Stimulated activated effector memory CD8-positive, alpha-beta T cell treated with anti-CD3 and anti-CD28 coated beads, Interleukin-12 subunit alpha, Interleukin-12 subunit beta, amount 100 ng/mL, for 72 hours (primary cell): ENCODE data around the gene PLPPR4.
A peak's percentile ranks its signal among the peaks of the same experiment; 100 is the strongest.

Experiments
- ATAC-seq: fragments of 150-1000 bp; cut with Tn5 transposase; 2 replicates; pipeline ENCODE4 v1.10.0; 2021
- DNase-seq, 2 donors: peaks; one replicate each; pipeline ENCODE4 v3.0.0; 2021 to 2022; ENCODE audit warnings: low spot score in 2 of 2
- H3K27ac Mint-ChIP-seq: one replicate; pipeline ENCODE4 v1.8.0; 2022; ENCODE audit warnings: mild to moderate bottlenecking, mixed read lengths
- H3K36me3 Mint-ChIP-seq: one replicate; pipeline ENCODE4 v1.8.0; 2022; ENCODE audit warnings: mild to moderate bottlenecking, mixed read lengths
- H3K4me1 Mint-ChIP-seq: one replicate; pipeline ENCODE4 v1.8.0; 2022; ENCODE audit warnings: mixed read lengths
- H3K4me3 Mint-ChIP-seq: one replicate; pipeline ENCODE4 v1.8.0; 2022; ENCODE audit warnings: mild to moderate bottlenecking, mixed read lengths
- H3K9me3 Mint-ChIP-seq: one replicate; pipeline ENCODE4 v1.8.0; 2022; ENCODE audit warnings: mixed read lengths

Gene PLPPR4

DNA sequence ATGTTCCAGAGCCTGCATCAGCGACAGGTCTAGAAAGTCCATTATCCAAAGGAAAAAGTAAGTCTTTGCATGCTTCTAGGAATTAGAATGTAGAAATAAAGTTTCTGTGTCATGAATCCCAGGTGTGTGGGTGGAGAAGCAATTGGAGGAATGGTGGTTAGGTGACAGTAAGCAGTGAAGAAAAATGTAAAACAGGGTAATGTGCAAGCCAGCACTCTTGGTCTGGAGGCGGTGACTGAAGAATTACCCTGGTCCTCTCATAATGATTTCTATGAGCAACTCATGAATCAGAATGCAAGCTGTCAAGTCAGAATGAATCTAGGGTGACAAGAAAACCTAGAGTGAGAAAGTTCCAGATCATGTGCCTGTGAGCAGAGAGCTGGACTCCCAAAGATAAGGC is 33.6 kb downstream of the PLPPR4 start:
- no peak for DNase-seq
- no peaks in the 10 kb centered on the region for H3K36me3 Mint-ChIP-seq
- no peak overlapping the region for H3K4me3 Mint-ChIP-seq
- ATAC-seq: peak; percentile 46
- H3K9me3 Mint-ChIP-seq: peaks cover 2% of the 10 kb centered on the region
- no peaks in the 10 kb centered on the region for H3K4me1 Mint-ChIP-seq
- no peak overlapping the region for H3K27ac Mint-ChIP-seq

DNA sequence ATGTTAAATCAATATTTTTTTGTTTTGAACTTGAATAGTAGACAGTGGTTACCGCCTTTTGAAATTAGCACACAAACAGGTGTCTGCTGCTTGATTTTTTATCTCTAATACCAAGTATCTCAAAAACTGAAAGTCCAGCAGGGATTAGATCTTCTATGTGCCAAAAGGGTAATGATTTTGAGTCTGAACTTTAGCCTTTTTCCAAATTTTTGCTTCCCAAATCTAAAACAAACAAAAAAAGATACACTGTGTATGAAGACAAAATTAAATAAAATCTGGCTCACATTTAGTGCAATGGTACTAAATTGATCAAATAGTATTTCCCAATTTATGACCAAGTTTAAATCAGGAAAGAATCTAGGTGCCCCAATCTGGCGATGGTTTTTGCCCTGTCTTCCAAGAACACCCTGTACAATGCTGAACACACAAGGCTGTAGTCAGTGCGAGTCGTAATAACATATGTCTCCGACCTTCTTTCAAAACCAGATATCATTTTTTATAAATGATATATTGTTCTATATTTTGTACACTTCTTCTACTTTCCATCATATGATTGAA is 40.5 kb downstream of the PLPPR4 start:
- H3K4me1 Mint-ChIP-seq: no peaks in the 10 kb centered on the region
- DNase-seq: no peak
- H3K9me3 Mint-ChIP-seq: peaks cover 4% of the 10 kb centered on the region
- no peak overlapping the region for H3K4me3 Mint-ChIP-seq
- H3K27ac Mint-ChIP-seq: no peak overlapping the region
- no peaks in the 10 kb centered on the region for H3K36me3 Mint-ChIP-seq
- no peak for ATAC-seq

GRCh38 chr1:99305626-99306025 is 41.3 kb downstream of the PLPPR4 start:
- DNase-seq (no peak), ATAC-seq (no peak)
- peaks cover 4% of the 10 kb centered on the region for H3K9me3 Mint-ChIP-seq
- no peaks in the 10 kb centered on the region for H3K4me1 Mint-ChIP-seq
- H3K27ac Mint-ChIP-seq: no peak overlapping the region
- no peaks in the 10 kb centered on the region for H3K36me3 Mint-ChIP-seq
- H3K4me3 Mint-ChIP-seq: no peak overlapping the region

- no peak overlapping the region for H3K4me3 Mint-ChIP-seq
- H3K36me3 Mint-ChIP-seq: no peaks in the 10 kb centered on the region
- ATAC-seq: no peak
- DNase-seq: no peak
- no peaks in the 10 kb centered on the region for H3K4me1 Mint-ChIP-seq
- peaks cover 4% of the 10 kb centered on the region for H3K9me3 Mint-ChIP-seq
- H3K27ac Mint-ChIP-seq: no peak overlapping the region
Measured at GRCh38 chr1:99306056-99306455, 41.8 kb downstream of the PLPPR4 start.

DNA sequence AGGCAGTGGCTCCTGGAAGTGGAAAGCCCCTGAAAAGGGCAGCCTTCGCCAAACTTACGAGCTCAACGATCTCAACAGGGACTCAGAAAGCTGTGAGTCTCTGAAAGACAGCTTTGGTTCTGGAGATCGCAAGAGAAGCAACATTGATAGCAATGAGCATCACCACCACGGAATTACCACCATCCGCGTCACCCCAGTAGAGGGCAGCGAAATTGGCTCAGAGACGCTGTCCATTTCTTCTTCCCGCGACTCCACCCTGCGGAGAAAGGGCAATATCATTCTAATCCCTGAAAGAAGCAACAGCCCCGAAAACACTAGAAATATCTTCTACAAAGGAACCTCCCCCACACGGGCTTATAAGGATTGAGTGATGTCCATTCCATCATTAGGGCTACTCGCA is 42.4 kb downstream of the PLPPR4 start:
- ATAC-seq: no peak

DNA sequence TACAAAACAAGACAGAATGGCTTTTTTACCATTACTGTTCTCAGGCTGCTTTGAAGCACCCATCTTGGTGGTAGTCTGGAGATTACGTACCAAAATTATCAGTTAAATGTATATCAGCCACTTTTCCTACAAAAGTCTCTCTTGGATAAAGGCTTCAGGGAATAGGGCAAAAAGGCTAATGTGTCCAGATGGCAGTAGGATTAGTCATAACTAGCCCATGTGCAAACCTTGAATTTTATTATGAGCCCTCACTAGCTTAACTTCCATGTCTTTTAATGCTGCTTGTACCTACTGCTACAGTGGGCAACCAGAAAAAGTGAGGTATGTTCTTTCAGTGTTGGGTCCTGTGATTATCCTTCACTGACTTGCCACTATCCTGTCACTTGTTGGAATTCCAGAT is 51.0 kb downstream of the PLPPR4 start:
- no peak for DNase-seq
- Mint-ChIP-seq H3K4me3 (no peak overlapping the region), H3K36me3 (no peaks in the 10 kb centered on the region), H3K27ac (no peak overlapping the region), H3K4me1 (no peaks in the 10 kb centered on the region), H3K9me3 (peaks cover 5% of the 10 kb centered on the region)
- ATAC-seq: no peak

More for the DNA sequence above, 42.4 kb downstream of the PLPPR4 start:
- Mint-ChIP-seq H3K4me1 (no peaks in the 10 kb centered on the region), H3K4me3 (no peak overlapping the region), H3K9me3 (peaks cover 4% of the 10 kb centered on the region), H3K27ac (no peak overlapping the region), H3K36me3 (no peaks in the 10 kb centered on the region)
- DNase-seq: no peak

DNA sequence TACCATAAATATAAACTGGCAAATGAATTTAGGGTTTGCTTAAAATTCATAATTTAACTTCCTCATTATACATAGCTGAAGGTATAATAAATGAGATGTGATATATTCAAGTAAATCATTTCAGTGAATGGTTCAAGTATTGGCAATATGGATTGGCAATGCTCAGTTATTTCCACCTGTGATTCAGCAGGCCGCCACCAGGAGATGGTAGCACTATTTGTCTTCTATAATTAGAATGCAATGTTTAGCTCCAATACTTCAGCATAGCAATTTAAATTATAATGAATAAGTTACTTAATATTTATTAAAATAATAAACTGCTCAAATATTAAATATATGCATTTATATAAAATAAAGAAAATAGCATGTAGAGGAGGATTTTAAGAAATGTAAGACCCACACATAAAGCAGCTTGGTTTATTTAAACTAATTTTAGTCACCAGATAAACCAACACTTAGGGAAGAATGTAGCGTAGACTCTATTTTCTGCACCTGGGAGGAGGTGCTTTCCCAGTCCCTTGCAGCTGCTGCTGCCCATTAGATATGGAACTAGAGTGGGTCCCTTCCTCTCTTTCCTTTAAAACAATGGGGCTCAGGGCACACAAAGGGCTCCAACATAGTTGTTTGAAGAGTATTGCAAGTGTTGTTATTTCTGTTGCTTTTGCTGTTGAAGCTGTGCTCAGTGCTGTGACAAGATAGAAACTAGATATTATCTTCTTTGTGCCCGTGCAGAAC is 62.1 kb downstream of the PLPPR4 start:
- no peak for ATAC-seq
- no peaks in the 10 kb centered on the region for H3K9me3 Mint-ChIP-seq
- no peaks in the 10 kb centered on the region for H3K4me1 Mint-ChIP-seq
- DNase-seq: no peak
- no peak overlapping the region for H3K4me3 Mint-ChIP-seq
- H3K36me3 Mint-ChIP-seq: no peaks in the 10 kb centered on the region
- no peak overlapping the region for H3K27ac Mint-ChIP-seq

GRCh38 chr1:99327357-99327756 is 63.1 kb downstream of the PLPPR4 start:
- no peaks in the 10 kb centered on the region for H3K4me1 Mint-ChIP-seq
- H3K9me3 Mint-ChIP-seq: no peaks in the 10 kb centered on the region
- no peak overlapping the region for H3K4me3 Mint-ChIP-seq
- no peak for ATAC-seq
- no peaks in the 10 kb centered on the region for H3K36me3 Mint-ChIP-seq
- no peak overlapping the region for H3K27ac Mint-ChIP-seq
- no peak for DNase-seq

DNA sequence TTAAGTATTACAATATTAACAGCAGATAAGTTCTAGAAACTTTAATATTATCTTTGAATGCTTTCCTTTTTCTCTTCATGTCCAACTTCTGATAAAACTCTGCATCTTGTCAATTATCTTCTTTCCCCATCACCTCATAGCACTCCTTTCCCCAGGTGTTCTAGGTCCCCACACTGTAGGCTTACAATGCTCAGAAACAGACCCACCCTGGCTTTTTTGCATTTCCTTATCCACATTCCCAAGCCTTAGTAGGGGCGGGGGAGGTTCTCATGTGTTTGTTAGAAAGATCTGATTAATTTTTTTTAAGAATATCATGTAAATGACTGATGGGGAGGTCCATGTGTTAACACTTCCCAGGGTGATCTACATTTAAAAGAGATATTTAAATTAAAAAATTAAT is 63.9 kb downstream of the PLPPR4 start:
- no peaks in the 10 kb centered on the region for H3K36me3 Mint-ChIP-seq
- ATAC-seq: no peak
- no peaks in the 10 kb centered on the region for H3K9me3 Mint-ChIP-seq
- H3K4me3 Mint-ChIP-seq: no peak overlapping the region
- H3K27ac Mint-ChIP-seq: no peak overlapping the region
- no peak for DNase-seq
- H3K4me1 Mint-ChIP-seq: no peaks in the 10 kb centered on the region

DNA sequence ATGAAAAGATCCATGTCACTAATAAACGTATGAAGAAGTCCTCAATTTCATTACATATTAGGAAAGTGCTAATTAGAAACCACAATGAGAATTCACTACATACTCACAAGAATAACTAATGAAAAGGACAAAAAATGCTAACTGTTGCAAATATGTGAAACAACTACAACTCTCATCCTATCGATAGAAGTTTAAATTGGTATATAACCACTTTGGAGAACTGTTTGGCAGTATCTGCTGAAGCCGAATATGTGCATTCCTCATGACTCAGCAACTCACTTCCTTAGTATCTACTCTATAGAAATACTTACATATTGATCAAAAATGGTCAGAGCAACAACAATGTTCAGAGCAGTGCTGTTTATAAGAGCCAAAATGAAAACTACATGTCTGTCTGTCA is 66.8 kb downstream of the PLPPR4 start:
- DNase-seq (no peak), ATAC-seq (no peak)
- Mint-ChIP-seq H3K36me3 (no peaks in the 10 kb centered on the region), H3K27ac (no peak overlapping the region), H3K9me3 (no peaks in the 10 kb centered on the region), H3K4me3 (no peak overlapping the region), H3K4me1 (no peaks in the 10 kb centered on the region)

GRCh38 chr1:99331636-99332035 is 67.3 kb downstream of the PLPPR4 start:
- Mint-ChIP-seq H3K4me3 (no peak overlapping the region), H3K9me3 (no peaks in the 10 kb centered on the region), H3K27ac (no peak overlapping the region), H3K36me3 (no peaks in the 10 kb centered on the region), H3K4me1 (no peaks in the 10 kb centered on the region)
- ATAC-seq: no peak
- DNase-seq: no peak

DNA sequence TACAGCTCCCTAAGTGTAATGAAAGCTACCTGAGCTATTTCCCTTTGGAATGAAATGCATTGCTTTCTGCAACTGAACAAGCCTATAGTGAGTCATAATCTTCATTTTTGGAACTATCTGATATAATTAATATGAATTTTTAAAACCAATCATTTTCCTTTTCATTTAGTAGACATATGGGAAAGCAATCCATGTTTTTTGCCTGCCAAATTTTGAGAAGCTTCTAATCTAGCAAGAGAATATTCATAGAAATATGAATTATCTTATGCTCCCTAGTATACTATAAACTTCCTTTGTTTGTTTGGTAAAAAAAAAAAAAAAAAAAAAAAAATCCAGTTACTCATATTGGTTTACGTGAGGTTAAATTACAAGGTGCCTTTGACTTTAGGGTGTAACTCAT is 68.3 kb downstream of the PLPPR4 start:
- Mint-ChIP-seq H3K9me3 (no peaks in the 10 kb centered on the region), H3K4me1 (no peaks in the 10 kb centered on the region), H3K27ac (no peak overlapping the region)

DNA sequence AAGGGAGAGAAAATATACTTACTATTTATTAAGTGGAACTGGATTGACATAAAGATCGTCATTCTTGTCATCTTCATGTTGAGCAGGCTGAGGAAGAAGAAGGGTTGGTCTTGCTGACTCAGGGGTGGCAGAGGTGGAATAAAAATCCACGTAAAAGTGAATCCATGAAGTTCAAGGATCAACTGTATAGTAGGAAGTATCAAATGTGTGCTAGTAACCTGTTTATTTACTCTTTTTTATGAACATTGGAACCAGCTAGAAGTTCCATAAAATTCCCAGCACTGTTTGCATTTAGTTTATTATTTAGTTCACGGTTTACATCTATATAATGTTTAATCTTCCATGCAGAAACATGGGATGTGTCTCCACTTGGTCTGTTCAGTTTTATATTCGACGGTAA is 70.7 kb downstream of the PLPPR4 start:
- no peak for DNase-seq
- Mint-ChIP-seq H3K36me3 (no peaks in the 10 kb centered on the region), H3K4me3 (no peak overlapping the region), H3K9me3 (no peaks in the 10 kb centered on the region), H3K27ac (no peak overlapping the region), H3K4me1 (no peaks in the 10 kb centered on the region)
- ATAC-seq: no peak

More for the DNA sequence above, 68.3 kb downstream of the PLPPR4 start:
- DNase-seq: no peak
- Mint-ChIP-seq H3K36me3 (no peaks in the 10 kb centered on the region), H3K4me3 (no peak overlapping the region)
- ATAC-seq: no peak

DNA sequence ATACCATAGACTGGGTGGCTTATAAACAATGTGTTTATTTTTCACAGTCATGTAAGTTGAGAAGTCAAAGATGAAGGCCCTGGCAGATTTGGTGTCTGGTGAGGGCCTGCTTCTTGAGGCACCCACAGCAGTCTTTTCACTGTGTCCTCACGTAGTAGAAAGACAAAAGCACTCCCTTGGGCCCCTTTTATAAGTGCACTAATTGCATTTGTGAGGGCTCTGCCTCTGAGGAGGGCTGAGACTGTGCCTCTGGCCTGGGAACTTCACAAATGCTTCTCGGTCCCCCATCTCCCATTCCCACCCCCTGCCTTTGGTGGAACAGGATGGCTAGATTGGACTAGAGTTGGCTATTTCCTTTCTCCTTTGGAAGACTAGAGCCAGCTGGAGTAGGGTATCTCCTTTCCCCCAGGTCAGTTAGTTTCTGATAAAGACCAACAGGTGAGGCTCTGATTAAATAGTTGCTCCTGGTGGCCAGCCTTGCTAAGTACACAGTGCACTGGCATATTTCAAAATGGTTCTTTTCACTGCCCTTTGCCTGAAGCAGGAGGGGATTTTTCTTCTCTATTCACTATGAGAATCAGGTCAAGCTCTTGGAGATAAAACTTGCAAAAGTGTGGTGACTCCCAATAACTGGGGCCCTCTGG is 82.9 kb downstream of the PLPPR4 start:
- Mint-ChIP-seq H3K36me3 (no peaks in the 10 kb centered on the region), H3K27ac (no peak overlapping the region), H3K4me3 (no peak overlapping the region), H3K9me3 (peaks cover 3% of the 10 kb centered on the region), H3K4me1 (no peaks in the 10 kb centered on the region)
- ATAC-seq (no peak), DNase-seq (no peak)

- H3K27ac Mint-ChIP-seq: no peak overlapping the region
- DNase-seq (no peak), ATAC-seq (no peak)
- H3K9me3 Mint-ChIP-seq: no peaks in the 10 kb centered on the region
- no peak overlapping the region for H3K4me3 Mint-ChIP-seq
- H3K4me1 Mint-ChIP-seq: no peaks in the 10 kb centered on the region
- H3K36me3 Mint-ChIP-seq: no peaks in the 10 kb centered on the region
Measured at GRCh38 chr1:99348397-99349132, 84.3 kb downstream of the PLPPR4 start.

GRCh38 chr1:99352821-99353220 is 88.5 kb downstream of the PLPPR4 start:
- Mint-ChIP-seq H3K27ac (no peak overlapping the region), H3K36me3 (no peaks in the 10 kb centered on the region), H3K4me3 (no peak overlapping the region), H3K9me3 (no peaks in the 10 kb centered on the region), H3K4me1 (no peaks in the 10 kb centered on the region)
- DNase-seq: no peak
- ATAC-seq: no peak
